ENCODE data around the gene PANX2.
A peak's percentile ranks its signal among the peaks of the same experiment; 100 is the strongest.

Gene PANX2

GRCh38 chr22:50169181-50169759 lies 1.3 kb upstream of the PANX2 start:
- CTCF ChIA-PET = interaction anchor here (1.0 kb wide), 1 partner anchor 37 kb away, joined by 5 read pairs; no protein-coding TSS in a partner anchor
- no peak for TF ChIP-seq CTCF (IDR thresholded peaks at IDR 0.05; ENCODE audit: insufficient read depth, low read length, missing control alignments)
- POLR2A ChIA-PET = no interaction called here
- no peak overlapping the region for H3K4me3 ChIP-seq (ENCODE audit: low read depth, low read length)
- DNase-seq (ENCODE audit: low read depth, low spot score) = no peak

- DNase-seq (ENCODE audit: low read depth, low spot score) = no peak
- ChIA-PET POLR2A (no interaction called here), CTCF (interaction anchor here (1.0 to 1.3 kb wide), 2 partner anchors 23 to 37 kb away, joined by 3 to 5 read pairs; no protein-coding TSS in a partner anchor)
- no peak for TF ChIP-seq CTCF (IDR thresholded peaks at IDR 0.05; ENCODE audit: insufficient read depth, low read length, missing control alignments)
- peak overlapping the region; percentile 45 for H3K4me3 ChIP-seq (ENCODE audit: low read depth, low read length)
Observed at GRCh38 chr22:50169774-50170341, 673 bp upstream of the PANX2 start.

GRCh38 chr22:50171319-50171964 lies 911 bp downstream of the PANX2 start:
- H3K4me3 ChIP-seq (ENCODE audit: low read depth, low read length) = no peak overlapping the region
- no peak for DNase-seq (ENCODE audit: low read depth, low spot score)
- CTCF ChIA-PET = interaction anchor here (1.3 kb wide), 1 partner anchor 25 kb away, joined by 3 read pairs; no protein-coding TSS in a partner anchor
- no peak for TF ChIP-seq CTCF (IDR thresholded peaks at IDR 0.05; ENCODE audit: insufficient read depth, low read length, missing control alignments)
- POLR2A ChIA-PET = no interaction called here

- TF ChIP-seq CTCF (IDR thresholded peaks at IDR 0.05; ENCODE audit: insufficient read depth, low read length, missing control alignments) = no peak
- DNase-seq (ENCODE audit: low read depth, low spot score) = no peak
- POLR2A ChIA-PET = no interaction called here
- H3K4me3 ChIP-seq (ENCODE audit: low read depth, low read length) = no peak overlapping the region
- CTCF ChIA-PET = interaction anchor here (0.6 kb wide), 1 partner anchor 23 kb away, joined by 3 read pairs; no protein-coding TSS in a partner anchor
Observed at GRCh38 chr22:50171965-50172421, 1.5 kb downstream of the PANX2 start.

- no peak for TF ChIP-seq CTCF (IDR thresholded peaks at IDR 0.05; ENCODE audit: insufficient read depth, low read length, missing control alignments)
- ChIA-PET POLR2A (no interaction called here), CTCF (interaction anchor here (1.4 kb wide), 1 partner anchor 11 kb away, joined by 3 read pairs; no protein-coding TSS in a partner anchor)
- DNase-seq (ENCODE audit: low read depth, low spot score) = no peak
- no peak overlapping the region for H3K4me3 ChIP-seq (ENCODE audit: low read depth, low read length)
Observed at GRCh38 chr22:50173311-50173982, 2.9 kb downstream of the PANX2 start.

GRCh38 chr22:50173983-50174355 lies 3.4 kb downstream of the PANX2 start:
- POLR2A ChIA-PET = interaction anchor here (0.7 kb wide), 1 partner anchor 218 kb away, joined by 3 read pairs; no protein-coding TSS in a partner anchor
- no peak for DNase-seq (ENCODE audit: low read depth, low spot score)
- no peak for TF ChIP-seq CTCF (IDR thresholded peaks at IDR 0.05; ENCODE audit: insufficient read depth, low read length, missing control alignments)
- H3K4me3 ChIP-seq (ENCODE audit: low read depth, low read length) = no peak overlapping the region
- CTCF ChIA-PET = interaction anchor here (1.4 kb wide), 1 partner anchor 11 kb away, joined by 3 read pairs; no protein-coding TSS in a partner anchor

Measured in AG04449 (cell line).